HL-60 (cell line): ENCODE measurements around the gene GAB1.

ENCODE experiments used
- DNase-seq, 2 experiments: peaks; one replicate each; pipeline ENCODE4 v3.0.0-alpha.2; 2010 to 2020; ENCODE audit warnings: low read depth in 1 of 2, low spot score in 1 of 2
- H3K27ac ChIP-seq: fragments of 250-450 bp; sonication (Bioruptor Pico); replicated peaks from 2 replicates; pipeline ENCODE4 v1.5.1; 2020; ENCODE audit warnings: mild to moderate bottlenecking, moderate library complexity
- H3K27me3 ChIP-seq: fragments of 250-450 bp; sonication (Bioruptor Pico); 2 replicates; pipeline ENCODE4 v1.5.1; 2021; ENCODE audit warnings: mild to moderate bottlenecking, moderate library complexity; ENCODE audit not compliant: insufficient read depth, poor library complexity, severe bottlenecking
- H3K4me3 ChIP-seq: replicated peaks from 2 replicates; pipeline ENCODE4 v1.5.1; 2011; ENCODE audit warnings: mild to moderate bottlenecking, control low read depth, low read length; ENCODE audit not compliant: insufficient read depth
- CTCF ChIP-seq: IDR thresholded peaks from one replicate; pipeline ENCODE4 v1.5.1; 2011; ENCODE audit warnings: low read length, control low read depth, inconsistent platforms; ENCODE audit not compliant: insufficient read depth
- GABPA ChIP-seq: IDR thresholded peaks from 2 replicates; pipeline ENCODE4 v1.6.1; 2012; ENCODE audit warnings: low read depth
- POLR2AphosphoS5 ChIP-seq: IDR thresholded peaks from 2 replicates; pipeline ENCODE4 v1.6.1; 2012; ENCODE audit warnings: low read depth
- REST ChIP-seq: IDR thresholded peaks from 2 replicates; pipeline ENCODE4 v1.6.1; 2012; ENCODE audit warnings: low read depth; ENCODE audit not compliant: insufficient replicate concordance
- SPI1 ChIP-seq: IDR thresholded peaks from 2 replicates; pipeline ENCODE4 v1.6.1; 2012; ENCODE audit warnings: low read depth, mild to moderate bottlenecking, borderline replicate concordance

The GAB1 gene

GRCh38 chr4:143369552-143369951 lies 32.9 kb downstream of the GAB1 start:
- DNase-seq: no peak
- no peaks in the 10 kb centered on the region for H3K27me3 ChIP-seq

GRCh38 chr4:143372093-143372915 lies 35.6 kb downstream of the GAB1 start:
- Histone ChIP-seq H3K27me3 (no peaks in the 10 kb centered on the region), H3K4me3 (no peak overlapping the region), H3K27ac (no peak overlapping the region)
- no peak for DNase-seq
- TF ChIP-seq SPI1: no peak
- no peak for TF ChIP-seq CTCF
- no peak for TF ChIP-seq REST
- TF ChIP-seq POLR2AphosphoS5: no peak
- TF ChIP-seq GABPA: no peak

More at GRCh38 chr4:143369552-143369951, 32.9 kb downstream of the GAB1 start:
- Histone ChIP-seq H3K4me3 (no peak overlapping the region), H3K27ac (no peak overlapping the region)
- TF ChIP-seq CTCF: no peak

- H3K27ac ChIP-seq: no peak overlapping the region
- no peaks in the 10 kb centered on the region for H3K27me3 ChIP-seq
- H3K4me3 ChIP-seq: no peak overlapping the region
- TF ChIP-seq CTCF (no peak), REST (no peak), SPI1 (no peak), POLR2AphosphoS5 (no peak), GABPA (no peak)
- DNase-seq: no peak
Measured at GRCh38 chr4:143374255-143374654, 37.6 kb downstream of the GAB1 start.

- H3K4me3 ChIP-seq: no peak overlapping the region
- no peak for TF ChIP-seq CTCF
- H3K27ac ChIP-seq: no peak overlapping the region
- DNase-seq: no peak
- no peaks in the 10 kb centered on the region for H3K27me3 ChIP-seq
Measured at GRCh38 chr4:143374771-143375170, 38.1 kb downstream of the GAB1 start.
